ENCODE measurements around the gene TLCD3A.
"Not testable (repeated sequence)": the region's sequence is repeated elsewhere in the genome, so short reads cannot be mapped to it uniquely, and the experiment has no call there.

TLCD3A gene

DNA sequence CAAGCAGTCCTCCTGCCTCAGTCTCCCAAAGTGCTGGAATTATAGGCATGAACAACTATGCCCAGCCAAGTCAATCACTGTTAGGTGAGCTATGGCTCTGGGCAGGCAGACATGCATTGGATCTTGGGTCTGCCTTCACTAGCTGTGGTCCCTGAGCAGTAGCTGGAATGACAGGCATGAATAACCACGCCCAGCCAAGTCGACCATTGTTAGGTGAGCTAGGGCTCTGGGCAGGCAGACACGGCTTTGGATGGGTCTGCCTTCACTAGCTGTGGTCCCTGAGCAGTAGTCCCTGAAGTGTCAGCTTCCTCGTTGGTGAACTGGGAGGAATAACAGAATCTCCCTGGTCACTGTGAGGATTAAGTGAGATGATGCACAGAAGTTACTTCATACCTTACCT is 56.2 kb downstream of the TLCD3A start:
- no peak for DNase-seq (ENCODE audit: low read depth in 2 of 2)

- DNase-seq (ENCODE audit: low read depth in 2 of 2): no peak
Measured at GRCh38 chr17:789160-789840, 56.9 kb downstream of the TLCD3A start.

- not testable (repeated sequence) for DNase-seq (ENCODE audit: low read depth in 2 of 2)
Measured at GRCh38 chr17:789931-790873, 57.8 kb downstream of the TLCD3A start.

- DNase-seq (ENCODE audit: low read depth in 2 of 2): not testable (repeated sequence)
Measured at GRCh38 chr17:790874-791247, 58.5 kb downstream of the TLCD3A start.

DNA sequence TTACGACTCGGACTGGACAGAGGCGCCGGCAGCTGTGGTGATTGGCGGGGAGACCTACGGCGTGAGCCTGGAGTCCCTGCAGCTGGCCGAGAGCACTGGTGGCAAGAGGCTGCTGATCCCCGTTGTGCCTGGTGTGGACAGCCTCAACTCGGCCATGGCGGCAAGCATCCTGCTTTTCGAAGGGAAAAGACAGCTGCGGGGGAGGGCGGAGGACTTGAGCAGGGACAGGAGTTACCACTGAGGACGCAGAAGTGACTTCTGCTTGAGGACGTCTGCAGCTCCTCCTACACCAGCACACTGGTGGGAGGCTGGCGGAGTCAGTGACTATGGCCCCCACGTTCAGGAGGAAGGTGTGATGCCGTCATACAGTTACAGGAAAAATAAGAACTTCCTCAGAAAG is 59.4 kb downstream of the TLCD3A start:
- no peak for DNase-seq (ENCODE audit: low read depth in 2 of 2)

- DNase-seq (ENCODE audit: low read depth in 2 of 2): no peak
Measured at GRCh38 chr17:792277-792676, 59.9 kb downstream of the TLCD3A start.

All from stimulated activated CD4-positive, alpha-beta T cell treated with anti-CD3 and anti-CD28 coated beads, Interleukin-15, amount 100 ng/mL, for 48 hours (primary cell).